Activated effector memory CD4-positive, alpha-beta T cell treated with Interleukin-2 at 50 U/mL for 16 hours (primary cell): Measurements from ENCODE around the gene OARD1.

ENCODE experiments used
- DNase-seq: peaks from one replicate; pipeline ENCODE4 v3.0.0-alpha.2; 2020

Gene OARD1

GRCh38 chr6:41047745-41048732 is 24.1 kb downstream of the OARD1 start:
- DNase-seq = no peak

- DNase-seq = no peak
These were observed 24.9 kb downstream of the OARD1 start for GRCh38 chr6:41047306-41047705.

- no peak for DNase-seq
These were observed 26.1 kb downstream of the OARD1 start for GRCh38 chr6:41046084-41046483.

- no peak for DNase-seq
These were observed 26.5 kb downstream of the OARD1 start for GRCh38 chr6:41045664-41046063.

- no peak for DNase-seq
These were observed 29.0 kb downstream of the OARD1 start for GRCh38 chr6:41043151-41043550.

- DNase-seq = no peak
These were observed 29.7 kb downstream of the OARD1 start, which contains the start of gene TSPO2 for GRCh38 chr6:41042226-41043055. Gene TSPO2, plus strand, starts transcription at chr6:41042467. Its CDS starts 519 bp downstream, at chr6:41042986.

GRCh38 chr6:41040940-41041536 is 31.1 kb downstream of the OARD1 start:
- DNase-seq = no peak

GRCh38 chr6:41040101-41040939 is 31.8 kb downstream of the OARD1 start:
- no peak for DNase-seq

- peak; percentile 25 for DNase-seq
These were observed 32.8 kb downstream of the OARD1 start, which contains the start of gene UNC5CL for GRCh38 chr6:41039060-41039998. Gene UNC5CL, minus strand, starts transcription at chr6:41039221. Its CDS starts 4,147 bp downstream, at chr6:41035074.

GRCh38 chr6:41038205-41038604 is 34.0 kb downstream of the OARD1 start:
- DNase-seq = no peak

- DNase-seq = no peak
These were observed 34.9 kb downstream of the OARD1 start for GRCh38 chr6:41037107-41037900.

GRCh38 chr6:41036601-41037000 is 35.6 kb downstream of the OARD1 start:
- no peak for DNase-seq

- no peak for DNase-seq
These were observed 36.0 kb downstream of the OARD1 start for GRCh38 chr6:41036186-41036585.

GRCh38 chr6:41033776-41034175 is 38.4 kb downstream of the OARD1 start:
- DNase-seq = no peak

- no peak for DNase-seq
These were observed 39.3 kb downstream of the OARD1 start for GRCh38 chr6:41032830-41033229.

- DNase-seq = no peak
These were observed 43.4 kb downstream of the OARD1 start for GRCh38 chr6:41028561-41029412.

- DNase-seq = peak; percentile 67
These were observed 44.2 kb downstream of the OARD1 start for GRCh38 chr6:41027799-41028560.

GRCh38 chr6:41027241-41027640 is 44.9 kb downstream of the OARD1 start:
- no peak for DNase-seq
